NCI-H69 (cell line): Measurements from ENCODE around the gene MTMR11.
"Not testable (repeated sequence)": the region's sequence is repeated elsewhere in the genome, so short reads cannot be mapped to it uniquely, and the experiment has no call there.

Experiments used
- DNase-seq: peaks from one replicate; lab custom pipeline; 2025; lab: John Stamatoyannopoulos, UW

Gene MTMR11, protein sequence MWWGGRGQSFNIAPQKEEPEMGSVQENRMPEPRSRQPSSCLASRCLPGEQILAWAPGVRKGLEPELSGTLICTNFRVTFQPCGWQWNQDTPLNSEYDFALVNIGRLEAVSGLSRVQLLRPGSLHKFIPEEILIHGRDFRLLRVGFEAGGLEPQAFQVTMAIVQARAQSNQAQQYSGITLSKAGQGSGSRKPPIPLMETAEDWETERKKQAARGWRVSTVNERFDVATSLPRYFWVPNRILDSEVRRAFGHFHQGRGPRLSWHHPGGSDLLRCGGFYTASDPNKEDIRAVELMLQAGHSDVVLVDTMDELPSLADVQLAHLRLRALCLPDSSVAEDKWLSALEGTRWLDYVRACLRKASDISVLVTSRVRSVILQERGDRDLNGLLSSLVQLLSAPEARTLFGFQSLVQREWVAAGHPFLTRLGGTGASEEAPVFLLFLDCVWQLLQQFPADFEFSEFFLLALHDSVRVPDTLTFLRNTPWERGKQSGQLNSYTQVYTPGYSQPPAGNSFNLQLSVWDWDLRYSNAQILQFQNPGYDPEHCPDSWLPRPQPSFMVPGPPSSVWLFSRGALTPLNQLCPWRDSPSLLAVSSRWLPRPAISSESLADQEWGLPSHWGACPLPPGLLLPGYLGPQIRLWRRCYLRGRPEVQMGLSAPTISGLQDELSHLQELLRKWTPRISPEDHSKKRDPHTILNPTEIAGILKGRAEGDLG

DNA sequence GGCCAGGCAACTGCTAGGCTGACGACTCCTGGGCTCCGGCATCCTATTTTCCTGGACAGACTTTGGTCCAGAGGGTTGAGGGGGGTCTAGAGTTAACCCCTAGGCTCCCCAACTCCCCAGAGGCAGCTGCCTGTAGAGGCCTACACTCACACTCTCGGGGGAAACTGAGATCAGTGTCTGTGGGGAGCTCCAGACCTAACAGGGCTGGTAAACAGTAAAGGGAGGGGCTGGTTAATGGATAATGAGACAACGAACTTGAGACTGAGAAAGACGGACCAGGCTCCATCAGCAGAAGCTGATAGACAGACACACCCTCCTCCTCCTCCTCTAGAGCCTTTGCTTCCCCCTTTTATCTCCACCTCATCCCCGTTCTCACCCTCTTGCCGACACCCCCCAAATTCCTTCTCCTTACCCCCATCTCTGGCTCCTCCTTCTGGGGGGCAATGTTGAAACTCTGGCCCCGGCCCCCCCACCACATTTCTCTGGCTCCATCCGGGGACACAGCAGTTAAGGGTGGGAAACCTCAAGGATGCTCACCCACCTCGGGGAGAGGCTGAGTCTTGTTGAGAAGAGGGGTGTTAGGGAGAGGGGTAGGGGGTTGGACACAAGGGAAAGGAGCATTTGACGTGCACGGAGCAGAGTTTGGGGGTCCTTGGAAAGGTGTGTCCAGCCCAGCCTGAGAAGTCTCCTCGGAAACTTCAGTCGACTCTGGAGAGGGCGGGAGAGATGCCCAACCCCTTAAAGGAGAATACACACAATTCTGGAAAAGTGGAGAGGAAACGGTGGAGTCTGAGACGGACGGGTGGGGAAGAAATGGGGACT is at the start of gene MTMR11:
MTMR11 (minus strand) TSS at position 710 of the 822 bp plus-strand sequence; CDS start at position 478, 232 bp downstream.
- DNase-seq, result peak; percentile 65

DNA sequence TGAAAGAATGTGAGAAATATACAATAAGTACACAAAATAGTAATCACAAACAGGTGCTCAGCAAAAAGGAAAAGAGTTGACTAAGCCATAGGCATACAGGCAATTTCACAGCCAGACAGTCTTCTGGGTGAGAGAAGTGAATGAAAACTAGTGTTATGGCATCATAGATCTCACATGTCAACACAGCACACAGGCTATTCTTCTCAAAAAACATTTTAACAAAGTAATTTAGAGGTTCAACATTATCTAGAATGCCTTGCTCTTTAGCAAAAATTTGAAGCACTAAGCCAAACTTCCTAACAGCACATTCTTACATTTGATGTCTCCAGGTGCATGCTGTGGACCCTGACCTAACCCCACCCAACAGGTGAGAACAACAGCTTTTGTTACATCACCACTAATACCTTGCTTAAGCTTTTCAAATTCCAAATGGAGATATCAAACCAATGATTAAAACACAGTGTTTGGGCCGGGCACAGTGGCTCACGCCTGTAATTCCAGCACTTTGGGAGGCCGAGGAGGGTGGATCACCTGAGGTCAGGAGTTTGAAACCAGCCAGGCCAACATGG is 43.4 kb upstream of the MTMR11 start:
- no peak for DNase-seq

DNA sequence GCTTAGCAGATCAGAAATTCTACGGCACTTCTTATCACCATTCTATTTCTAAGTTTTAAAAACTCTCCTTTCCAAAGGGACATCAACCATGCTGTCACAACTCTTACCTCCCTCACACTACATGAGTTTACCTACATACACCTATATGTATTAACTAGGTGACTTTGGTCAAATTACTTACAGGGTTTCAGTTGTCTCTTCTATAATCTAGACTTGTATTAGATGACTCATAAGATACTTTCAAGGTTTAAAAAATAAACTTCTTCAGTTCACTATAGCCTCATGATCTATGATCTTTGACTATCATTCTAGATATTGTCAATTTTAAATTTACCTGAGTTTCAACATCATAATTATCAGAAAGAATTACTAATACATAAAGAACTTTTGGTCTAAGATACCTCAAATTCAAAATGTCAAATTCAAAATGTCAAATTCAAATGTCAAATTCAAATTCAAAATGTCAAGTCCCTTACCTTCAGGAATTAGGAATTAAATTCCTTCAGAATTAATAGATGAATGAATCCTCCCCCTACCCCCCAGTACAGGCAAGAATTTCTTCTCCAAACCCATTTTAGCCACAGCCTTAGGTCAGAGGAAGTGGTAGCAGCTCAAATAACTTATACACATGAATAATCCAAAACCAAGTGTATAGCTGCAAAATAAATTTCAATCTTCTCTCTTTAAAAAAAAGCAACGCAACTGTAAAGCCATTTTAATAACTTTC is 42.7 kb upstream of the MTMR11 start:
- DNase-seq, result no peak

DNA sequence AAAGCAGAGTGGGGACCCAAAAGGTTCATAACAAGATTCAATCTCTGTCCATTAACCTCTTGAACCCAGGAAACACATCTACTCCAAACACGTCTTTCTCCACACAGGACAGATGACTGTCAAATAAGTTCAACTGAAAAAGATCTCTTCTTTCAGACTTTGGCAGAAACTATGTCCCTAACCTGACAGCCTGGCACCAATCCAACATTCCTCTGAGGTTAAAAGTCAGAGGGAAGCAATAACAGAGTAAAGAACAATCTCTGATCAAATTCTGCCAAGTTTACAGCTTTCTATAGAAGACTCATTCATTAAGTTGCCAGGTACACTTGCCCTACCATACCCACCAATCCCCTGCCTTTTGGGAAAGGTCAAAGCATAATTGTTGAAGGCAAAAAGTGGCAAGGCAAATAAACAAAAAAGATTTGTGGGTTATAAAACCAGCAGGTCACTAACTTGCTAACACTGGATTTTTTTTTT is 41.9 kb upstream of the MTMR11 start:
- no peak for DNase-seq

DNA sequence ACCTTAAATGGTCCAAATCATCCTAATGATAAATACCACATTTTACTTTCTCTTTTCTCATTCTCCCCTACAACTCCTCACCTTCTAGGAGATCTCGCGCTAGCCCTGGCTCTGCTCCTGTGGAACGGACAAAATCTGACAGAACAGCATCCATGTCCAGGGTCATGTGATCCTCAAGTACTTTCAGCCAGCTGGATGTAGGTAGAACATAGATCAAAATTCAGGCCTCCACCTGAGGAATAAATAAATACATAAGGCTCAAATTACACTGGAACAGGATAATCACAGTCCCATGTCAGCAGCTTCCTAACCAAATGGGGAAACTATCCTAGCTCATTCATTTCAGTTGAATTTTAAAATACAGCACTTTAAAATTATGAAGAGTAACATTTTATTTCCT is 40.7 kb upstream of the MTMR11 start:
- DNase-seq, result peak; percentile 42

DNA sequence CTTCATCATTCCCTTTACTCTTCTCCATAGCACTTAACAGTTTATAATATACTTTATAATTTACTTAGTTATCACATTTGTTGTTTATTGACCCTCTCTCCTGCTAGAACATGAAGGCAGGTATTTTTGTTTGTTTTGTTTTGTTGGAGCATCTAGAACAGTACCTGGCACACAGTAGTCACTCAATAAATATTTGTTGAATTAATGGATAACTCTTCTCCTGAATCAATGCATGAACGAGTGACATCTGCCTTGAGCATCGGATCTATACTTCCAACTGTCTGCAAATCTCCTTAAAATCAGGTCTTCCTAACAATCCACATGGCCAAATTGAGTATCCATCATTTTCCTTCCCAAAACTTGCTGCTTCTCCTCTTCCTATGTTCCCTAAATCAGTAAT is 35.9 kb upstream of the MTMR11 start:
- no peak for DNase-seq

DNA sequence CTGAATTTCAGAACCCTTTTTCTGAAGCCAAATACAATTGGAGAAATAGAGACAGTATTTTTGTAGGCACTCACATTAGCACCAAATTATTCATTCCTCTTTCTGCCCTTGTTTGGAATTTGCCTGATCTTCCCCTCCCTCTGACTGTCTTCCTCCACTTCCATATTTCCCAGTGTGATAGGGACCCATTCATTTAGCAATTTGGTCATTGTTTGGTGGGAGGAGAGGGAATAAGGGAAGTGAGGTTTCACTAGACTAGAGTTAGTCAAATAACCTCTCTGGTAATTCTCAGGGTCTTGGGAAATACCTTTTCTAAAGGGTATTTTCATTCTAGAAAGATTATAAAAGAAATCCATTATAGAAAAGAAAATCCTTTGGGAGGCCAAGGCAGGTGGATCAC is 31.0 kb upstream of the MTMR11 start:
- no peak for DNase-seq

DNA sequence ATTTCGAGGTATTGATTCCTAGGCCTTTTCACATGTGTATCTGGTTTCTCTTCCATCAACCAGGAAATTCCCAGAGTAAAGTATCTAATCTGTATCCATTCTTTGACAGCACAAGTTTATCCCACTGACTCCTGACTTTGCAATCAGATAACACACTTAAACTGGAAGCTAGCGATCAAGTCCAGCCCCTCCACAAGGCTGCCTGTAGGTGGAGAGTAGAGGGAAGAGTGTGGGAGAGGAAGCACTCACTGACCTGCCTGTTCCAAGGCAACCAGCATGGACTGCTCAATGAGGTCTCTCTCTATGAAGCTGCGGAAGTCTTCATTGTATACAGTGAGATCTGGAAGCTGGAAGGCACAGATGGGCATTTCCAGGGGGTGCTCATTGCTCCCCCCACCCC is 30.4 kb upstream of the MTMR11 start:
- DNase-seq, result no peak

DNA sequence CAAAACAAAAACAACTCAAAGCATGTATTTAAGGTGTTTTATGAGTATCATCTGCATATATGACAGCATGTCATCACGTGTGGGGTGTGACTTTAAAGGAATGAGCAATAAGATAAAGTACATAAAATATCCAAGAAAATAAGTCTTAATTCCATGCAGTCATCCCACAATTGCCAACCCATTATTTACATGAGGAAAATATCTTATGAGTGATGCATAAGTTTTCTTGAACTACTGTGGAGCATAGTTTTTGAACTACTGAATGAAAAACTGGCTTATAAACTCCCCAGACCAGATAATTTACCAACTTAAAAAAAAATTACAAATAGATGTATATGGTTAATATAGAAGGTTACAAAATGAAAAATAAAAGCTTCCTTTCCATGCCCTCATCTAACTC is 29.7 kb upstream of the MTMR11 start:
- DNase-seq, result no peak

DNA sequence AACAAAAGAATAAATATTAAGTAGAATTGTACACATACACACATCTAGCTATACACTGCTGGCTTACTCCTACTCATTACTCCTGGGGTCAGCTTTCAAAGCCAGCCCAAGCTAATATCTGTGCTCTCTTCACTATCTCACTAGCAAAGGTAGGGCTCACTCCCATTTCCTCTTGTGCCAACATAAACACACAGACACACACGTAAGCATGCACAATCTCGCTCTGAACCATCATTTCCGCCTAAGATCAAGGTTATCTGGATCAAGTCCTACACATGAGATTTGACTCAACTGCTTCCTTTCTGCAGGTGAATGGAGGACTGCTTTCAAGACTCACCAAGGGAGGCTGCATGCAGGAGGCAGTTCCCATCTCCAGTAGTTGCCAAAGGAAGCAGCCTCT is 28.8 kb upstream of the MTMR11 start:
- DNase-seq, result no peak

DNA sequence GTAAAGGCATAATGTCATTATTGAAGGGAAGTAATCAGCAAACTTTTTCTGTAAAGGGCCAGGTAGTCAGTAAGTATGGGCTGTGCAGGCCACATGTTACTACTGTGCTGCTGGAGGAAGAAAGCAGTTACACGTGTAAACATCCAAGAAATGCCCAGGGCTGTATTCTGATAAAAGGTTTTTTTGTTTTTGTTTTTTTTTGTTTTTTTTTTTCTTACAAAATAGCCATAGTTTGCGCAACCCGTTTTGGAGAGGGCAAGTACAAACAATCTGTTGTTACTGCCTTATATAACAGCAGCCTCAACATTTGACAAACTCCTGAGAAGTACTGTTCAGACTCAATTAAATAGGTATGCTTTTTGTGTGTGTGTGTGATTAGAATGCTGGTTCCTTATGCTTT is 26.7 kb upstream of the MTMR11 start:
- DNase-seq, result no peak

DNA sequence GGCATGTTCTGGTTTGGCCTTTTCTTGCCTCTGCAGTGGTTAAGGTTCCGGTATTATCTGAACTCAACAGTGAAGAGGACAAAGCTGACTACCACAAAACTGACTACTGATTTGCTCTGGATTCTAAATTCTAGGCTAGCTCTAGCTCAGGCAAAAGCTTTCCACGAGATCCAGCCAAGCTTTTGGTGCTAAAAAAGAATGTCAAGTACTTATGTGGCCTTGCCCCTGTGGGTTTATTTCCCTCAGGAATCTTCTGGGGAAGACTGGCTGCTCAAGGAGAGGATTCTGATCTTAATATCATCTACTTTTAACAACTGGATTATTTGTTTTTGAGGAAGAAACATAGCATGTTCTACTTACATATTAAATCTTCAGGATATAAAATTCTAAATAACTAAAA is 26.1 kb upstream of the MTMR11 start:
- DNase-seq, result no peak

DNA sequence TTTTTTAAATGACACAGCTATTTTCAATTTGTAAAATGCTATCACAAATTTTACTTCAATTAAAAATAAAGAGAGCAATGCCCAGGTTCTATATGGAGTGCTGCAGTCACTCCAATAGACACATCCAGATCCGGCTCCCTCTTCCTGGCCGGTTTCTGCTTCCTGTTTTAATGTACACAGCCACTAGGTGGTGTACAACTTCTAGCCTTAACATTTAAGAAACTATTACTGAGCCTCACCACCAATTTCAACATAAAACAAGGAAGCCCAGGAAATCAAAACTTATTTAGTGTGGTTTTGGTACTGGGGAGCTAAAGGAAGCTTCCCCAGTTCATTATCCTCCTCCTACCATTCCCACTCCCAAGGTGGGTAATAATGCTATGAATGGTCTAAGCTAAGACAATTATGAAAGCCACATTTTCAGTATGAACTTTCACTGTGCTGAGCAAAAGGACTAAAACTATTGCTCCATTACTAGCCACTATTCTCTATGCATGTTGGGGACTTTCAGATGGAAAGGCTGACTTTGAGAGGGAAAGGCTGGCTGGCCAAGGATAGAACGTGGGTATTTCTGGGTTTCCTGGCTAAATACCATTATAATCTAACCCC is 25.5 kb upstream of the MTMR11 start:
- DNase-seq, result peak; percentile 73

DNA sequence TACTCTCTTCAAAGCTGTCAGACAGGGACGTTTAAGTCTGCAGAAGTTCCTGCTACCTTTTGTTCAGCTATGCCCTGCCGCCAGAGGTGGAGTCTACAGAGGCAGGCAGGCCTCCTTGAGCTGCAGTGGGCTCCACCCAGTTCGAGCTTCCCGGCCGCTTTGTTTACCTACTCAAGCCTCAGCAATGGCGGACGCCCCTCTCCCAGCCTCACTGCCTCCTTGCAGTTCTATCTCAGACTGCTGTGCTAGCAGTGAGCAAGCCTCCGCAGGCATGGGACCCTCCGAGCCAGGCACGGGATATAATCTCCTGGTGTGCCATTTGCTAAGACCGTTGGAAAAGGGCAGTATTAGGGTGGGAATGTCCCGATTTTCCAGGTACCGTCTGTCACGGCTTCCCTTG is 20.9 kb upstream of the MTMR11 start:
- DNase-seq, result not testable (repeated sequence)

DNA sequence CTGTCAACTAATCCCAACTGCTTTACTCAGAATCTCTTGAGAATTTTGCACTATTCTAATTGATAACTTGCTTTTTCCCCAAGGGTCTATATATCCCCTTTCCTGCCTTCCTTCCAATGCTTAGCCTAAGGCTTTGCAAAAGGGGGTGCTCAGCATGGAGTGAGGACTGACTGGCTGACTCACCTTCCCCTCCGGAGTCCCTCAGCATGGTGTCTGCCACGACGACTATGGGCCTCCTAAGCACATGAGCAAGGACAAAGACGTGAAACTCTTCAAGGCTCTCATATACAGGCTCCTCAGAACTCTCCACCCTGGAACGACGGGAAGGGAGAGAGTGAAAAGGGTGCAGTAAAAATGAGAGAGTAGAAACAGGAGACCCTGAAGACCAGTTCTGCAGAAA is 13.2 kb upstream of the MTMR11 start:
- no peak for DNase-seq

DNA sequence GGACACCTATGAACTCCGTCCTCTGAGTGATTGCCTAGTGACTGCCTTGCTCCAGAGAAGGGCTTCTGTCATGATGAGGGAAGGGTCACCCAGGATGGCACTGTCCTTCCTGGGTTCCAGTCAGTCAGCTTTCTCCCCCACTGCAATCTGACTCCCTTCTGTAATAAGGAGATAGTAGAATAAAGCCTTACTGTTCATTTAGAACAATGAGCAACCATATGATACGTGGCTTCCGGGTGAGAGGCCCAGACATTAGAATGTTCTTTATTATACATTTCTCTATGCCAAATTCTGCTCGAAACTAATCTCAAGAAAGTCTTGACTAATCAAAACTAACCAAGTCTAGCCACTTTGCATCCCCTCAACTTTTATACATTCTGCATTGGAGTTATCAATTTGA is 8.5 kb upstream of the MTMR11 start:
- DNase-seq, result no peak

DNA sequence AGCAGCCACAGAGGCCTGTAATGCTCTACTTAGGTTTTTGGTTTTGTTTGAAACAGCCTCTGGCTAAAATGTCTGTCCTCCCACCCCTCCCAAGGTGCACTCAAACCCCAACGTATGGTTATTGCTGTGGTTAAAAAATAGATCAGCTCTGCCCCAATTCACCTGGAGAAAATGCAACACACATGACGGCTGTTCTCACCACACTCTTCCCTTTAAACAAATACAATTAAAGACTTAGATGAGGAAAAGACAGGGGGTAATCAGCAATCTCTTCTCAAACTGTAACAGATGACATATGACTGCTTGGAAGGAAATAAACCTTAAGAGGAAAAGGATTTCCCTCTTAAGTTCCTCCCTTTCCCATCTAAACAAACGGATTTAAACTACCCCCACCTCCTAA is 6.2 kb upstream of the MTMR11 start:
- DNase-seq, result no peak

DNA sequence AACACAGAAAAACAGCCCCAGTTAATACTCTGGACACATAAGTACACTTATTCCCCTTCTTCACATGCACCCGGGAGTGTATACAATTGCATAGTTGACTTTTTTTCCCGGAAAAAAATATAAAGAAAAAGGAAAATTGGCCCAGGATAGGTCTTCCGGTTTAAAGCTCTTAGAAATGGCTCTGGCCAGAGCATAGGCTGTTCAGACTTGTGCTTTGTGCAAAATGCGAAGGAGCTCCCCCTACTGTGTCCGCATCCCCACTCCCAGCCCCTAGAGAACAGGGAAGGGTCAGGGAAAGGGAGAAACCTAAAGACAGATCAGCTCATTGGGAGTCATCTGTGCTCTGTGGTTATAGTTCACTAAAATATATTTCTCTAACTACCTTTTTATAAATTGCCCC is 5.5 kb upstream of the MTMR11 start:
- DNase-seq, result peak; percentile 40

DNA sequence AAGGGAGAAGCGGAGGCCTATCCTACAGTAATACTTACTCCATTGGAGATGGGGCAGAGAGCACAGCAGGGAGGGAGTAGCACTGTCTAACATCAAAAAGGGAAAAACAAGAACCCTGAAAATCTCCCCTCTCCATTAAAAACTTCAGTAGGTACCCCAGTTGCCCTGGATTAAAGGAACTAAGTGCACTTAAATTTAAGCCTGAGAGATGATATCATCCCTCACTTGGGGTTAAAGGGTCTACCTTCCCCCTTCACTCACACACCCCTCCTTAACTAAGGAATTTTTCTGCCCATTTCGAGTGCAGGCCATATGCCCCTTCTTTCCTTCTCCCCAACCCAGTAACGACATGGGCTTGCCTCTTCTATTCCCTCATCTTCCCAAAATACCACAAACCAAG is 3.7 kb upstream of the MTMR11 start:
- DNase-seq, result no peak

DNA sequence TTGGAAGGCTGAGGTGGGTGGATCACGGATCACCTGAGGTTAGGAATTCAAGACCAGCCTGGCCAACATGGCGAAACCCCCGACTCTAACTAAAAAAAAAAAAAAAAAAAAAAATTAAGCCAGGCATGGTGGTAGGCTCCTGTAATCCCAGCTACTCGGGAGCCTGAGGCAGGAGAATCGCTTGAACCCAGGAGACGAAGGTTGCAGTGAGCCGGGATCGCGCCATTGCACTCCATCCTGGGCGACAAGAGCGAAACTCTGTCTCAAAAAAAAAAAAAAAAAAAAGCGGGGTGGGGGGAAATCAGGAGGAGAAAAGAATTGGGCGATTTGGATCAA is 2.0 kb upstream of the MTMR11 start:
- DNase-seq, result not testable (repeated sequence)

DNA sequence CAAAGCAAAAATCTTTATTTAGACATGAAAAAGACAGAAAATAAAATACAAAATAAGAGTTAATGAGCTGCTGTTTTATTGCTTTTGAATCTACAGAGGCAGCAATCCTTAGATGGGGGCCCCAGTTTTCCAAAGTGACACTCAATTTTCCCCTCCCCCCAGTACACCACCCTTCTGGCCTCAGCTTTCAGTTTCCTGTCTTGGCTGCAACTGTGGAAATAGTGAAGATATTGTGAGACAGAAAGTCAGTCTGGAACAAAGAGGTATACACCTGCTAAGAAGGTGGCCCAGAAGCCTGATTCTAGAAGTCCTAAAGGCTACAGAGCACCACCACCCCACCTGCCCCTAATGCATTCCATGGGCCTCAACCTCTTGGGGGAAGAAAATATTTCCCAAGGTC is 1.1 kb upstream of the MTMR11 start:
- no peak for DNase-seq
